GM18505 (cell line): Measurements from ENCODE around the gene C10orf143.

ENCODE experiments used
- ATAC-seq: cut with Tn5 transposase; IDR thresholded peaks from one replicate; pipeline ENCODE4 v1.9.1; 2021; ENCODE audit not compliant: unreplicated experiment
- POLR2A ChIP-seq: IDR thresholded peaks from 4 replicates; pipeline ENCODE4 v1.6.1; 2011; ENCODE audit warnings: borderline replicate concordance; ENCODE audit not compliant: insufficient read depth, insufficient read length; ENCODE audit errors: extremely low read depth

C10orf143 gene

DNA sequence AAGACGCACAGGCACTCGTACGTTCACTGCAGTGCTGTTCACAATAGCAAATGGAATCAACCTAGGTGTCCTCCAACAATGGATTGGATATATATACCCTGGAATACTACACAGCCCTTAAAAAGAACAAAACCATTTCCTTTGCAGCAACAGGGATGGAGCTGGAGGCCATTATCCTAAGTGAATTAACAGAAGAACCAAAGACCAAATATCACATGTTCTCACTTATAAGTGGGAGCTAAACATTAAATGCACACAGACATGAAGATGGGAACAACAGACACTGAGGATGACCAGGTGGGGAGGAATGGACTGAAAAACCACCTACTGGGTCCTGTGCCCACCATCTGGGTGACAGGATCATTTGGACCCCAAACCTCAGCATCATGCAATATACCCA, 94.5 kb downstream of the C10orf143 start:
- ATAC-seq = no peak
- no peak for TF ChIP-seq POLR2A

DNA sequence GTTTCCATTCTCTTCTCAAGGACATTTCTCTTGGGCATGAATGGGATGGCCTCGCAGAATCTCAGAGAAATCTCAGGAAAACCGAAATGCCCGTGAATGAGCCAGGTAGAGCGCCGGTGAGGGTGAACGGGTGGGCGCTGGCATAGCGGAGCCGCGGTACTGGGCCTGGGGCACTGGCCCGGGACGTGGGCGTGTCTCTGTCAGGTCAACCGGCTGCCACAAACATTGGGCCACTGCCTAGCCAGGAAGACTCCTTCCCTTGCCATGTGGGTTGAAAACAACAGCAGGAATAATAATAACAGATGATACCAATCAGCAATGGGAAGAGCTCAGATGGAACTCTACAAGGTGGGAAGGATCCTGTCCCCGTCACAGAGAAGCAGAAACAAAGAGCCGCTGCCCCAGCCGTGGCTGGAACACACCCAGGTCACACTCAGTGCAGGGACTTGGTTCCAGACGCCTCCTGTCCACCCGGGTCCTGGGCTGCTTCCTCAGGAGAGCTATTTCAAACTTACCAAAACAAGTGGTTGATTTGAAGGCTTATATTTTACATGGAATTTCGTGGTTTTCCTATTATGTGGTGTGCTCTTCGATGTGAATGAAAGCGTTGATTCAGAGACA, 95.4 kb downstream of the C10orf143 start:
- TF ChIP-seq POLR2A = no peak
- ATAC-seq = no peak

DNA sequence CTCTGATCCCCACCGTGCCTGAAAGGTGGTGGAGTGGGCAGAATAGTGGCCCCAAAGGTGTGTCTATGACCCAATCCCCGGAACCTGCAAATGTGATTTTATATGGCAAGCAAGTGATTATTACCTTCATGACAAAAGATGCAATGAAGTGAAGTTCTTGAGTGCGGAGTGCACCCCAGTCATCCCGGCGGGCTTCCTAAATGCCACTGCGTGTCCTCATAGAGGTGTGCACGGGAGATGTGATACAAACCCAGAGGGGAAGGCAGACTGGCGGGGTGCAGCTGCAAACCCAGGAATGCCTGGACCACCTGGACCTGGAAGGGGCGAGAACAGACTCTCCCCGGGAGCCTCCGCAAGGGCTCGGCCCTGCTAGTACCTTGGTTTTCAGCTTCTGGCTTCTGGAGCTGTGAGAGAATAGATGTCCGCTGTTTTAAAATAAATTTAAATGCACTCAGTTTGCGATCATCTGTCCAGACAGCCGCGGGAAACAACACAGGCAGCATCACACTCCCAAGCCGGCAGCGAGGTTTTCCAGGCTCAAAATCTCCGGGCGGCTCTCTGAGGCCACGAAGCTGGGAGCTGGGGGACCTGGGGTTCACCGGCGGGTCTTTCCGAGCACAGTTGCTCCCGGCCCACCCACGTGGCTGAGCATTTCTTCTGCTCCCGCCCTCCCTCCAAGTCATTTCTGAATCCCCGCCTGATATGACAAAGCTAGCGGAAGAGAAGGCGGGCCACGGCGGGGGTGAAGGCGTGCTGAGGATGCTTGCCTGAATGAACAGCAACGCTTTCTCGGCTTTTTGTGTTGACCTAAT, 96.2 kb downstream of the C10orf143 start:
- TF ChIP-seq POLR2A = no peak
- ATAC-seq = no peak
